Mucosa of rectum (tissue), 2 donors: Measurements from ENCODE around the gene PIP5KL1.

Source experiments
- H3K27ac ChIP-seq, 2 donors: one replicate each; pipeline ENCODE4 v1.7.0; 2013; ENCODE audit warnings: inconsistent platforms in 2 of 2, low read depth in 2 of 2, low read length in 2 of 2
- H3K27me3 ChIP-seq, 2 donors: one replicate each; pipeline ENCODE4 v1.7.0; 2013; ENCODE audit warnings: low read length in 2 of 2; ENCODE audit not compliant: control insufficient read depth in 2 of 2, insufficient read depth in 2 of 2
- H3K36me3 ChIP-seq, 2 donors: one replicate each; pipeline ENCODE4 v1.7.0; 2013; ENCODE audit warnings: low read length in 2 of 2; ENCODE audit not compliant: control insufficient read depth in 2 of 2, insufficient read depth in 2 of 2
- H3K4me1 ChIP-seq, 2 donors: one replicate each; pipeline ENCODE4 v1.7.0; 2013; ENCODE audit warnings: low read length in 2 of 2, mild to moderate bottlenecking in 1 of 2; ENCODE audit not compliant: control insufficient read depth in 2 of 2, insufficient read depth in 2 of 2
- H3K4me3 ChIP-seq, 2 donors: one replicate each; pipeline ENCODE4 v1.7.0; 2013; ENCODE audit warnings: low read length in 2 of 2
- H3K9ac ChIP-seq, 2 donors: one replicate each; pipeline ENCODE4 v1.7.0; 2013; ENCODE audit warnings: low read length in 2 of 2, low read depth in 1 of 2, mild to moderate bottlenecking in 1 of 2
- H3K9me3 ChIP-seq, 2 donors: one replicate each; pipeline ENCODE4 v1.7.0; 2013; ENCODE audit warnings: low read length in 2 of 2; ENCODE audit not compliant: control insufficient read depth in 2 of 2
- donor health status: healthy.
- donor health status: Normal muscosa, but diverticular disease.

Gene PIP5KL1

GRCh38 chr9:127915325-127915752 is 15.2 kb downstream of the PIP5KL1 start:
- peak overlapping the region; percentile 75 to 80 for H3K27ac ChIP-seq
- peaks cover 53 to 60% of the 10 kb centered on the region in 2 donors for H3K4me1 ChIP-seq
- H3K9me3 ChIP-seq = no peaks in the 10 kb centered on the region
- no peak overlapping the region for H3K9ac ChIP-seq
- H3K36me3 ChIP-seq = peaks cover 10 to 11% of the 10 kb centered on the region in 2 donors
- H3K27me3 ChIP-seq = no peaks in the 10 kb centered on the region
- peak overlapping the region; percentile 47 to 48 for H3K4me3 ChIP-seq

- Histone ChIP-seq H3K4me1 (peaks cover 47 to 57% of the 10 kb centered on the region in 2 donors), H3K27ac (peak overlapping the region; percentile 48 to 74)
Measured at GRCh38 chr9:127913682-127914081, 16.9 kb downstream of the PIP5KL1 start.

GRCh38 chr9:127912882-127913281 is 17.7 kb downstream of the PIP5KL1 start:
- H3K4me3 ChIP-seq = peak overlapping the region; percentile 22 to 36
- H3K9ac ChIP-seq = peak overlapping the region in 1 of 2 donors; percentile 61
- peaks cover 41 to 59% of the 10 kb centered on the region in 2 donors for H3K4me1 ChIP-seq
- peak overlapping the region; percentile 72 to 80 for H3K27ac ChIP-seq
- H3K27me3 ChIP-seq = no peaks in the 10 kb centered on the region
- peaks cover 13 to 16% of the 10 kb centered on the region in 2 donors for H3K36me3 ChIP-seq
- H3K9me3 ChIP-seq = no peaks in the 10 kb centered on the region

More at GRCh38 chr9:127913682-127914081, 16.9 kb downstream of the PIP5KL1 start:
- no peaks in the 10 kb centered on the region for H3K9me3 ChIP-seq
- H3K27me3 ChIP-seq = no peaks in the 10 kb centered on the region
- H3K4me3 ChIP-seq = no peak overlapping the region
- peaks cover 13% of the 10 kb centered on the region in 2 donors for H3K36me3 ChIP-seq
- peak overlapping the region in 1 of 2 donors; percentile 10 for H3K9ac ChIP-seq

- Histone ChIP-seq H3K4me3 (peak overlapping the region; percentile 22 to 36), H3K9me3 (no peaks in the 10 kb centered on the region), H3K27me3 (no peaks in the 10 kb centered on the region), H3K9ac (peak overlapping the region; percentile 26 to 61), H3K36me3 (peaks cover 13 to 16% of the 10 kb centered on the region in 2 donors), H3K4me1 (peaks cover 41 to 60% of the 10 kb centered on the region in 2 donors), H3K27ac (peak overlapping the region; percentile 72 to 80)
Measured at GRCh38 chr9:127912296-127912695, 18.3 kb downstream of the PIP5KL1 start.

GRCh38 chr9:127910613-127911205 is 19.9 kb downstream of the PIP5KL1 start:
- Histone ChIP-seq H3K27ac (peak overlapping the region; percentile 67 to 72), H3K9ac (peak overlapping the region in 1 of 2 donors; percentile 41), H3K9me3 (no peaks in the 10 kb centered on the region), H3K27me3 (no peaks in the 10 kb centered on the region), H3K36me3 (peaks cover 13 to 16% of the 10 kb centered on the region in 2 donors), H3K4me1 (peaks cover 41 to 63% of the 10 kb centered on the region in 2 donors), H3K4me3 (no peak overlapping the region)

- no peak overlapping the region for H3K4me3 ChIP-seq
- no peaks in the 10 kb centered on the region for H3K27me3 ChIP-seq
- H3K4me1 ChIP-seq = peaks cover 42 to 64% of the 10 kb centered on the region in 2 donors
- H3K36me3 ChIP-seq = peaks cover 13 to 16% of the 10 kb centered on the region in 2 donors
- H3K27ac ChIP-seq = peak overlapping the region; percentile 67 to 72
- H3K9me3 ChIP-seq = no peaks in the 10 kb centered on the region
- H3K9ac ChIP-seq = peak overlapping the region in 1 of 2 donors; percentile 41
Measured at GRCh38 chr9:127909839-127910273, 20.7 kb downstream of the PIP5KL1 start.

GRCh38 chr9:127908660-127908926 is 22.0 kb downstream of the PIP5KL1 start:
- Histone ChIP-seq H3K4me3 (no peak overlapping the region), H3K9ac (no peak overlapping the region), H3K4me1 (peaks cover 51 to 68% of the 10 kb centered on the region in 2 donors), H3K27me3 (no peaks in the 10 kb centered on the region), H3K27ac (no peak overlapping the region), H3K36me3 (peaks cover 13% of the 10 kb centered on the region in 2 donors), H3K9me3 (no peaks in the 10 kb centered on the region)

GRCh38 chr9:127907867-127908659 is 22.5 kb downstream of the PIP5KL1 start:
- peaks cover 56 to 72% of the 10 kb centered on the region in 2 donors for H3K4me1 ChIP-seq
- peak overlapping the region in 1 of 2 donors; percentile 98 for H3K27ac ChIP-seq
- H3K36me3 ChIP-seq = peaks cover 13% of the 10 kb centered on the region in 2 donors
- no peak overlapping the region for H3K4me3 ChIP-seq
- no peaks in the 10 kb centered on the region for H3K27me3 ChIP-seq
- no peaks in the 10 kb centered on the region for H3K9me3 ChIP-seq
- no peak overlapping the region for H3K9ac ChIP-seq

- peaks cover 44 to 62% of the 10 kb centered on the region in 2 donors for H3K4me1 ChIP-seq
- no peaks in the 10 kb centered on the region for H3K27me3 ChIP-seq
- no peaks in the 10 kb centered on the region for H3K9me3 ChIP-seq
- peak overlapping the region; percentile 79 to 99 for H3K9ac ChIP-seq
- H3K27ac ChIP-seq = peak overlapping the region; percentile 96 to 98
- H3K4me3 ChIP-seq = peak overlapping the region; percentile 73 to 78
- H3K36me3 ChIP-seq = peaks cover 3 to 6% of the 10 kb centered on the region in 2 donors
Measured at GRCh38 chr9:127905788-127906191, 24.8 kb downstream of the PIP5KL1 start.
